SK-N-MC (cell line): ENCODE measurements around the gene DCLK1.

Experiments
- DNase-seq: peaks from one replicate; pipeline ENCODE4 v3.0.0-alpha.2; 2011; ENCODE audit warnings: low read depth, low spot score
- H3K27ac ChIP-seq: fragments of 200-600 bp; sonication (generic); 2 replicates; pipeline ENCODE4 v1.5.1; 2016; ENCODE audit warnings: mixed run types
- H3K36me3 ChIP-seq: fragments of 200-600 bp; sonication (generic); 2 replicates; pipeline ENCODE4 v1.6.1; 2017; ENCODE audit warnings: antibody characterized with exemption, low read length, mixed read lengths; ENCODE audit not compliant: insufficient read depth
- H3K4me3 ChIP-seq: fragments of 200-600 bp; sonication (generic); 2 replicates; pipeline ENCODE4 v1.5.1; 2016
- H3K9ac ChIP-seq: fragments of 200-600 bp; sonication (generic); 2 replicates; pipeline ENCODE4 v1.8.0; 2017; ENCODE audit warnings: mixed run types, mixed read lengths; ENCODE audit not compliant: insufficient read length
- H3K9me3 ChIP-seq: fragments of 200-600 bp; sonication (generic); 2 replicates; pipeline ENCODE4 v1.6.1; 2017; ENCODE audit warnings: low read depth, mild to moderate bottlenecking, antibody characterized with exemption, low read length, moderate library complexity, mixed read lengths
- EZH2 ChIP-seq: fragments of 200-600 bp; sonication (generic); IDR thresholded peaks from one replicate; pipeline ENCODE4 v1.6.1; 2017; ENCODE audit warnings: antibody characterized with exemption
- FOXP2 ChIP-seq: optimal IDR thresholded peaks from 2 replicates; pipeline ENCODE3; 2011; ENCODE audit warnings: mild to moderate bottlenecking, moderate library complexity; ENCODE audit not compliant: insufficient read depth; ENCODE audit errors: extremely low read length, control extremely low read depth
- POLR2AphosphoS5 ChIP-seq: IDR thresholded peaks from 2 replicates; pipeline ENCODE4 v1.6.1; 2012; ENCODE audit warnings: mild to moderate bottlenecking, low read depth, low read length, borderline replicate concordance

The DCLK1 gene

GRCh38 chr13:35727881-35728280, 403.3 kb downstream of the DCLK1 start:
- no peaks in the 10 kb centered on the region for H3K36me3 ChIP-seq
- no peak overlapping the region for H3K27ac ChIP-seq
- DNase-seq, result no peak
- TF ChIP-seq EZH2, result no peak
- no peak for TF ChIP-seq FOXP2
- TF ChIP-seq POLR2AphosphoS5, result no peak
- H3K9me3 ChIP-seq, result no peaks in the 10 kb centered on the region
- no peak overlapping the region for H3K9ac ChIP-seq
- no peak overlapping the region for H3K4me3 ChIP-seq

GRCh38 chr13:35724446-35724845, 406.7 kb downstream of the DCLK1 start:
- TF ChIP-seq FOXP2 (no peak), POLR2AphosphoS5 (no peak), EZH2 (no peak)
- Histone ChIP-seq H3K4me3 (no peak overlapping the region), H3K27ac (no peak overlapping the region), H3K9ac (no peak overlapping the region), H3K9me3 (no peaks in the 10 kb centered on the region), H3K36me3 (no peaks in the 10 kb centered on the region)
- no peak for DNase-seq

DNA sequence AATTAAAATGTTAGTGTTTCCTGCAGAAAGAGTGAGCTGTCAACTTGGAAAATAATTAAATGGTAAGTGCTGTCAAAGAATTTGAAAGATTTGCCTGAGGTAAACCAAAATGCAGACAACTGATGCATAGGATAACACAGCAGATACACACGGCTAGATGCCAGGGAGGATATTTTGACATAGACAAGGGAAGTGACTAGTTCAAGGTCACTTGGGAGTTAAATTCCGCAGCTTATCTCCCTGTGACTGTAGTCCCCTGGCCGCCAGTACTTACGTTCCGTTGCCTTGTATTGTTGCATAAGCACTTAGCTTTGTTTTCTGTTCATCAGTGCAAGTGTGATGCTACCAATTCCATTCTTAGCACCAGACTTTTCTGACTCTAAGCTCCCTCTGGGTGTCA, 407.4 kb downstream of the DCLK1 start:
- no peak overlapping the region for H3K4me3 ChIP-seq
- no peak overlapping the region for H3K9ac ChIP-seq
- no peak overlapping the region for H3K27ac ChIP-seq
- no peaks in the 10 kb centered on the region for H3K36me3 ChIP-seq
- DNase-seq, result no peak
- TF ChIP-seq POLR2AphosphoS5 (no peak), FOXP2 (no peak), EZH2 (no peak)
- H3K9me3 ChIP-seq, result no peaks in the 10 kb centered on the region

DNA sequence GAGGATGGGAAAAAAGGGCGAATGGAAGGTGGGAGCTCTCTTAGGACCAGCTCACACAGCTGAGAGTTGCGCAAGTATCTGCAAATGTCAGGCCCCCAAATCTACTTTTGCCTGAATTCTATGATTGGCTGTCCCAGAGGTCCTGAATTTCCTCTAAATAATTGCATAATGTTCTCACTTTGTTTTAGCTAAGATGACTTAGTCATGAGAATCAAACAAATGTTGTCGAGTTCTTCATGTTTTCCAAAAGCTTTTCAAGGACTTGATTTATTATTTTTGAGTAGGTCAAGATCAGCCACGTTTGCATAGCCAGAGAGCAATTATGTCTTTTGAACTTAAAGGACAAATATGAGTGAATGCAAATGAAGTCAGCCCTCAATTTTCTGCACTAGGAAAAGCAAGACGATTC, 408.1 kb downstream of the DCLK1 start:
- no peak for TF ChIP-seq POLR2AphosphoS5
- no peak for TF ChIP-seq FOXP2
- TF ChIP-seq EZH2, result no peak
- Histone ChIP-seq H3K36me3 (no peaks in the 10 kb centered on the region), H3K9ac (no peak overlapping the region), H3K27ac (no peak overlapping the region), H3K4me3 (no peak overlapping the region), H3K9me3 (no peaks in the 10 kb centered on the region)
- DNase-seq, result no peak

GRCh38 chr13:35722458-35723052, 408.6 kb downstream of the DCLK1 start:
- H3K9ac ChIP-seq, result no peak overlapping the region
- no peaks in the 10 kb centered on the region for H3K9me3 ChIP-seq
- H3K36me3 ChIP-seq, result no peaks in the 10 kb centered on the region
- TF ChIP-seq FOXP2 (no peak), EZH2 (no peak), POLR2AphosphoS5 (no peak)
- DNase-seq, result no peak
- H3K27ac ChIP-seq, result no peak overlapping the region
- no peak overlapping the region for H3K4me3 ChIP-seq

GRCh38 chr13:35720690-35721554, 410.3 kb downstream of the DCLK1 start:
- H3K4me3 ChIP-seq, result peak overlapping the region; percentile 54
- DNase-seq, result peak; percentile 1
- no peak overlapping the region for H3K9ac ChIP-seq
- H3K27ac ChIP-seq, result no peak overlapping the region
- H3K36me3 ChIP-seq, result no peaks in the 10 kb centered on the region
- no peaks in the 10 kb centered on the region for H3K9me3 ChIP-seq
- TF ChIP-seq EZH2, result no peak
- no peak for TF ChIP-seq FOXP2
- TF ChIP-seq POLR2AphosphoS5, result no peak

DNA sequence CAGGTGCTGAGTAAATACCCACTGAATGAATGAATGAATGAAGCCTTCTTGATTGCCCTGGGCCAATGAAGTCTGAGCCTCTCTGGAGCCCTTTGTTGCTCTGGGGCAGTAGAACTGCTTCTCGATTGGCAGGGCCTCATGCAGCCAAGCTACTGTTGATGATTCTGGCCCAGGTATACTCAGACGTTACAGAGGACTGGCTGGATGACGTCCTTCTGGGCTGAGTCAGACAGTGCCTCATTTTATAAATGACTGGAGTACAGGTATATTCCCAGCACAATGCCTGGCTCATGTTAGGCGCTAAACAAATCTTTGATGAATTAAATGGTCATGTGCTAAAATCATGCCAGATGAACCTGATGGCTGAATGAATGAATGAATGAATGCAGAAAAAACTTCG, 410.9 kb downstream of the DCLK1 start:
- Histone ChIP-seq H3K9ac (no peak overlapping the region), H3K9me3 (no peaks in the 10 kb centered on the region), H3K36me3 (no peaks in the 10 kb centered on the region), H3K27ac (no peak overlapping the region), H3K4me3 (no peak overlapping the region; the same call in 1 of the 2 replicates)
- TF ChIP-seq FOXP2 (no peak), POLR2AphosphoS5 (no peak), EZH2 (no peak)
- no peak for DNase-seq
